Measurements from ENCODE around the gene FOXP1. TPM values are rescaled to one million over a fixed set of nuclear protein-coding genes. Genes with fewer than 3 reads are reported as not detected.

FOXP1 gene
- total and polyA plus RNA-seq, 2 of the 8 experiments (the other 6 are each of a cell fraction or from before 2014, with no cell fraction given): 13.9 to 25.4 TPM

DNA sequence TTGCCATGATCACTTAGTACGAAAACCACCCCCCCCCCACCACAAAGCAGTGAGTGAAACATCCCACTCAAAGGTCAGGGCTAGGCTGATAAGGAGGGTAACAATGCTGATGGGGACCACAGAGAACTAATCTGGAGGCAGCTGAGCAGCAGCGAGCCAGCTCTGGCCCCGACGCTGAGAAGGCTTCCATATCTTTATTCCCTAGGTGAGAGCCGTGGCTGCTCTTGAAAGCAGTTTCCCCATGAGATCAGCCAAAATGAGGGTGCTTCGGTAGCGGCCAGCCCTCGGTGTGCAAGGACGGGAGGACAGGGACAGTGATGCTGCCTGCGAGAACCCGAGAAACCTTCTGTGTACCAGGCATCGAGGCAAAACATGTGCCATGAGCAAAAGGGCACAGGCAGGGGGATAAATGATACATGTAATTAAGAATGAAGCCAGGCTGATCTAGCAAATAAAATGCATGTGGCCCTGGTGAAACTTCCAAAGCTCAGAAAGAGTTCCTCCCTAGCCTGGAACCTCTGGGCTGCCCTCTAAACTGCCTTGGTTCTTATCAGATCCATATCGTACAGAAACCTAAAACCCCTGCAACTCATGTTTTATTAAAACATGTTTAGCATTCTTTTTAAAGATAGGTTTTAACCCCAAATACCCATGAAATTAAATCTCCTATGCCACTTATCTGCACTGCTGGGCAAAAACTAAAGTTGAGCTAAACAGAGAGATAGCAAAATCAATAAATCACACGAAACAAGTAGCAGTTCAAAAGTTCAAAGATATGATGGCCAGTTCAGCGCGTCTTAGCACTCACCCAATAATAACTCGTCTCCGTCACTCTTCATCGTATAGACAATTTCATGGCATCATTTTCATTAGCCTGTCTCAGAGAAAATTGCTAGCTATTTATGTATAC lies 337.3 kb downstream of the FOXP1 start:
- FAIRE-seq (no peak), DNase-seq (ENCODE audit: low read depth in 1 of 2, low spot score in 2 of 2) (no peak)
- Histone ChIP-seq H3K4me2 (ENCODE audit: insufficient read depth in 1 of 2, low read depth in 2 of 2, low read length in 2 of 2) (peak overlapping the region; percentile 3 to 66; a peak in 2 of 4 replicates), H2BK120ac (replicated peaks; ENCODE audit: low read depth, low read length) (no peak overlapping the region), H2AK5ac (ENCODE audit: low read depth, low read length) (peak overlapping the region; percentile 99), H2BK20ac (ENCODE audit: low read length) (peak overlapping the region; percentile 84; the same call in 1 of the 2 replicates), H4K20me1 (replicated peaks in 1 of 2; ENCODE audit: control insufficient read depth in 1 of 2, insufficient read depth in 2 of 2, low read length in 2 of 2) (no peaks in the 10 kb centered on the region), H3K79me1 (ENCODE audit: low read depth, low read length) (peaks cover 2% of the 10 kb centered on the region; the same call in 1 of the 2 replicates), H2BK5ac (ENCODE audit: low read depth, low read length) (peak overlapping the region; percentile 82), H3K23ac (ENCODE audit: insufficient read length) (no peak overlapping the region), H3K4ac (replicated peaks; ENCODE audit: insufficient read length, low read depth, low read length) (no peak overlapping the region), H3K9me3 (ENCODE audit: insufficient read depth in 2 of 2, low read depth in 1 of 2, low read length in 1 of 2) (no peaks in the 10 kb centered on the region), H3K36me3 (ENCODE audit: control insufficient read depth in 2 of 4, insufficient read depth in 4 of 4, low read length in 3 of 4) (no peaks in the 10 kb centered on the region), H3K18ac (ENCODE audit: extremely low read depth, low read length) (peak overlapping the region; percentile 21; the same call in 1 of the 2 replicates), H3K9ac (replicated peaks in 1 of 4; ENCODE audit: extremely low read depth in 1 of 4, low read depth in 3 of 4, low read length in 3 of 4) (peak overlapping the region in 1 of 4 experiments; percentile 26; a peak in 4 of 7 replicates), H3K4me1 (replicated peaks in 1 of 4; ENCODE audit: control insufficient read depth in 3 of 4, insufficient read depth in 4 of 4, low read length in 3 of 4) (peaks cover 2 to 33% (median 30%) of the 10 kb centered on the region in 4 experiments), H3K79me2 (ENCODE audit: control insufficient read depth in 1 of 2, insufficient read depth in 2 of 2, low read length in 2 of 2) (peaks cover 2 to 44% of the 10 kb centered on the region in 2 experiments; a peak in 3 of 4 replicates), H3K4me3 (ENCODE audit: extremely low read depth in 1 of 4, insufficient read depth in 2 of 4, low read depth in 3 of 4, low read length in 4 of 4) (no peak overlapping the region), H3K23me2 (ENCODE audit: low read depth, low read length) (no peaks in the 10 kb centered on the region), H3K27me3 (replicated peaks in 1 of 4; ENCODE audit: control insufficient read depth in 3 of 4, extremely low read depth in 1 of 4, insufficient read depth in 3 of 4, low read length in 3 of 4) (no peaks in the 10 kb centered on the region), H3K27ac (ENCODE audit: low read depth, low read length) (peak overlapping the region; percentile 51; the same call in 1 of the 2 replicates), H2BK12ac (ENCODE audit: low read depth, low read length) (peak overlapping the region; percentile 98), H2AFZ (ENCODE audit: low read length) (no peak overlapping the region), H4K5ac (ENCODE audit: insufficient read length, low read depth, low read length) (peak overlapping the region; percentile 2), H3K56ac (replicated peaks; ENCODE audit: insufficient read length, low read depth, low read length) (no peak overlapping the region), H2BK15ac (ENCODE audit: low read length) (0 out of 2 replicates have a peak overlapping the region, but pooled peaks have one; percentile 85), H4K8ac (ENCODE audit: extremely low read depth, insufficient read depth, low read length) (peak overlapping the region; percentile 26; the same call in 1 of the 2 replicates), H4K91ac (replicated peaks; ENCODE audit: insufficient read length, low read length) (peak overlapping the region; percentile 42), H3K14ac (ENCODE audit: insufficient read length) (no peak overlapping the region)
- POLR2A ChIA-PET (ENCODE audit: partially characterized antibody): no interaction called here
- WGBS, 2 experiments (ENCODE audit: extremely low coverage in 1 of 2, insufficient coverage in 1 of 2, insufficient read length in 1 of 2, insufficient replicate concordance in 2 of 2, low coverage in 1 of 2, low lambda C conversion rate in 2 of 2, missing lambda C conversion rate in 1 of 2): 82% methylated on average over 19 of the region's 19 CpGs; no CpG with 5 or more reads in 1 of the 2 experiments
- no peak for TF ChIP-seq BACH1 (IDR thresholded peaks at IDR 0.05; ENCODE audit: low read length)
- CTCF ChIA-PET (ENCODE audit: partially characterized antibody): interaction anchor here (0.7 to 1.2 kb wide), 4 partner anchors 10 to 393 kb away, joined by 3 read pairs; no protein-coding TSS in a partner anchor

All from H1 (cell line).